Left hindlimb (tissue), 1 donor: ENCODE measurements around the gene CDK5RAP2.
"Not testable (repeated sequence)": the region's sequence is repeated elsewhere in the genome, so short reads cannot be mapped to it uniquely, and the experiment has no call there.

Experiments used
- DNase-seq: peaks from one replicate; pipeline ENCODE4 v3.0.0-alpha.2; 2018

Gene CDK5RAP2

DNA sequence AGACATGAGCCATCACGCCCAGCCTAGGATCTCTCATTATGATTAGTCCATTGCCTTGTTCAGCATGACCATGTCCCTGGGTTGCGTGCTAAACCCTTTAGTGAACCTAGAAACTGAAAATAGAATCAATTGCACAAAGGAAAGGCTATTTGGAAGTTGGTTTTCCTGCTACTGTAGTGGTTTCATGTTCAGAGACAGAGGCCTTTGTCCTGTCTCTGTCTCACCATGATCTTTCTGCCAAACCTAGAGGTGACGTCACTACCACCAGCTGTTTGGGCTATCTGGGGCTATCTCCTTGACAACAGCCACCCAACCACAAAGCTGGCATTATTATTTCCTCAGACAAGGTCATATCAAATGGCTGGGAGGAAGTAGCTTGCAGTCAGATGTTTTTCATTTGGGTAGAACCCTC, 4.0 kb upstream of the CDK5RAP2 start:
- DNase-seq: peak; percentile 57

DNA sequence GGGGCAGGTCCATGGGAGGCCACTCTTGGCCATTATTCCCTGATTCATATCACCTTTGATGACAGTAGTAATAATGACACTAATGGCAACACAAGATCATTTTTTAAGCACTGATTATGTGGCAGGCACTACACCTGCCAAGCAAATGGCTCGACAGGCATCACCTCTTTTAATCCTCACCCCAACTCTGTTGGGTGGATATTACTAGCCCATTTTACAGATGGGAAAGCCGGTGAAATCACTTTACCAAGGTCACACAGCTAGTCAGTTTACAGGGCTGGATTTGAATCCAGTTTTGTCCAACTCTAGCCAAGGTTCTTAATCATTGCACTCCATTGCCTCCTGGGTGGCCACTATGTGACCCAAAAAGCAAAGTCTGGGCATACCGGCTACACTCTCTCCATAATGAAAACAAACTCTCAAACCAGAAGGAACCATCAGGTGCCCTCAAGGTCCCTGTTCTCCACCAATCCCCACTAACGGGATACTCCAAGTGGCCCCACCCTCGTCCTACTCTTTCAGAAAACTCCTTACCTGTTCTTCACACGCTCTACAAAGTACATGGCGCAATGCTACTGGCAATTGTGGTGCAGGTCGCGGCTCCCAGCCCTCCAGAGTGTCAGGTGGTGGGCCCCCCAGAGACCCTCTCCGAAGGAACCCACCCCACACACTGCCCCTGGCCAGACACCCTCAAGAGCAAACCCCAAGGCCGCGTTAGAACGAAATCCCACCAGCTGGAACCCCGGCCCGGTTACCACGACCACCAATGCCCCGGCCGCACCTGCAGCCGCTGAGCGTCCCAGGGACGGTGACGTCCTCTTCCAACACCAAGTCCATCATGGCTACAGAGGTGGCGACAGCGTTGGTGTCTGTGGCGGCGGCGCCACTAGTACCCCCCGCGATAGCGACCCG, 572 bp downstream of the CDK5RAP2 start:
- no peak for DNase-seq

DNA sequence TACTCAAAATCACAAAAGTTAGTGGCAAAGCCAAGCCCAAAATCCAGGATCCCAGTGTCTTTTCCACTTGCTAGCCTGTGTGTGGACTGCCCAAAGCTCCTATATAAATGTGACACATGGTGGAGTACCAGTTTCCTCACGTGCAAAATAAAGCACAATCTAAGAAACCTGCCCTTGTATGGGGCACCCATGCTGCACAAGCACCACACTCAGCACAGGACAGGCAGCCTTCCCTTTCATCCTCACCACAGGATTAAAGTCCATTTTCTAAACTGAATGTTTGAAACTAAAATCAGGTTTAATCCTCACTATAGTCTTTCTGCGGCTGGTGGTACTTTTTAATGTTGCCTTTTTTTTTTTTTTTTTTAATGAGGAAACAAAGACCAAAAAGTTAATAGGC, 5.5 kb downstream of the CDK5RAP2 start:
- DNase-seq: no peak

- no peak for DNase-seq
Observed at GRCh38 chr9:120572472-120572871, 7.5 kb downstream of the CDK5RAP2 start.

DNA sequence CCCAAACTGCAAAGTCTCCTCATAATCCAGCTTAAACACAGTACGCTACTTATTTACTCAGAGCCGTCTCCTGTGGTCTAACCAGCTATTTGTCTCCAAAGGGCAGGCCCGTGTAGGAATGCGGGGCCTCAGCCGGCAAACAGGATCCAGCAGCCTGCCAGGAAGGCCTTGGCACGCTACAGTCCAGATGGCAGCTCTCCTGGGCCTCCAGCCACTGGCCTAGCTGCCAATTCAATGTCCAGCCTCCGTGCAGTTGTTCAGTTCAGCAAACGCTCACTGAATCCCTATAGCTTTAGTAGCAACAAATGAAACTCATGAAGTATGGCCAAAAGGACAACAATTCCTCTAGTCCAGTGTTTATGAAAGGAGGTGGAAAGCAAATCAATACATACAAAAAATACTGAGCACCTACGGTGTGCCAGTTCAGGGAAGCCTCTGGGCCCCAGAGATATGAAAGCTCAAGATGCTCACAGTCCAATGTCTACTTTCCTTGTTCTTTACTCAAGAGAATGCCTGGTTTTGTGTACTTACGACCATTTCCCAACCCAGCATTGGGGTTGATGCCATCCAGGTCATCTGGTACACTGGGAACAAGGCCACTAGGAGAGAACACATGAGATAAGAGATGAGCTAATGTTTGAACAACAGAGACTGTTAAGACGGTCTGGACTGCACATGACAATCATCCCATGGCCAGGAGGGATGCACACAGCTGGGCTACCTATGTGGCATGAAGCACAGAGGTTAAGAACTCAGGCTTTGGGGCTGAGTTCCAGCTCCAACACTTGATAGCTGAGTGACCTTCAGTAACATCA, 8.3 kb downstream of the CDK5RAP2 start:
- DNase-seq: peak; percentile 80

DNA sequence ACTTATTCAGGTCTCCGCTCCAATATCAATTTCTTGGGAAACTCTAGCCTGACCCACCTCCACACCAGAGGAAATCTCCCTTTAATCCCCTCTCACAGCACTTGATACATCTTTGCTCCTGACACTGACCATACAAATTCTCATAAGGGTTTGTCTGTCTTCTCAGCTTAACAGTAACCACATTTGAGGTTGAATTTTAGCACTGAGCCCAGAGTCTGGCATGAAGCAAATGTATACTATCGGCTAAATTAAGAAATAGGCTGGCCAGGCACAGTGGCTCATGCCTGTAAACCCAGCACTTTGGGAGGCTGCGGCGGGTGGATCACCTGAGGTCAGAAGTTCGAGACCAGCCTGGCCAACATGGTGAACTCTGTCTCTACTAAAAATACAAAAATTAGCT, 9.7 kb downstream of the CDK5RAP2 start:
- DNase-seq: no peak

DNA sequence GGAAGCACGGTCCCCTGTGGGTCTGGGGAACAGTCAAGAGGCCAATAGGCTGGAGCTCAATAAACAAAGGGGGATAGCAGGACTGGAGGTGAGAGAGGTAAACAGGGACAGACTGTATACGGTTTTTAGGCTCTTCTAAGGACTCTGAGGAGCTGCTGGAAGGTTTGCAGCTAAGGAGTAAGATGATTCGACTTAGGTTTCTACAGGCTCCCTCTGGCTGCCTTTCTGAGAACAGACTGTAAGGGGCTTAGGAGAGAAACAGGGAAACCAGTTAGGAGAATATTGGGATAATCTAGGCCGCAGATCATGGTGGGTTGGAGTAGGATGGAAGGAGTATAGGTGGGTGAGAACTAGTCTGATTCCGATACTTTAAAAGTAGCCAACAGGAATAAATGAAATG, 10.4 kb downstream of the CDK5RAP2 start:
- no peak for DNase-seq

GRCh38 chr9:120568816-120569215, 11.2 kb downstream of the CDK5RAP2 start:
- no peak for DNase-seq

- no peak for DNase-seq
Observed at GRCh38 chr9:120567874-120568273, 12.1 kb downstream of the CDK5RAP2 start.

- DNase-seq: no peak
Observed at GRCh38 chr9:120567081-120567480, 12.9 kb downstream of the CDK5RAP2 start.

- DNase-seq: no peak
Observed at GRCh38 chr9:120564589-120564988, 15.4 kb downstream of the CDK5RAP2 start.

GRCh38 chr9:120562861-120563443, 17.0 kb downstream of the CDK5RAP2 start:
- peak; percentile 52 for DNase-seq

DNA sequence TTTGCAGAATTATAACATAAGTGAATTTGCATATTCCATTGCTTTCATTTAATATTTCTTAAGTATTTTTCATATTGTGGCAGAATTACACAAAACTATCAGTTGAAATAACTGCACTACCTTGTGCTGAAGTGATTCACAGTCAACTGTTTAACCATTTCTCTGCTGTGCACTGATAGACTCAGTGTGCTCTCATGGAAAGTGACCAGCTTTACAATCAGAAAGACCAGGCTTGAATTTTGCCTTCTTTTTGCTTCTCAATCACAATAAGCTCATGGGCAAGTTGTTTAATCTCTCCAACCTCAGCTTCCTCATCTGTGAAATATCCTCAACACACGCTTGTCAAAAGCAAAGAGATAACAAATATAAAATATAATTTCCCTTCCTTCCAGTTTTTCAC, 18.3 kb downstream of the CDK5RAP2 start:
- no peak for DNase-seq

DNA sequence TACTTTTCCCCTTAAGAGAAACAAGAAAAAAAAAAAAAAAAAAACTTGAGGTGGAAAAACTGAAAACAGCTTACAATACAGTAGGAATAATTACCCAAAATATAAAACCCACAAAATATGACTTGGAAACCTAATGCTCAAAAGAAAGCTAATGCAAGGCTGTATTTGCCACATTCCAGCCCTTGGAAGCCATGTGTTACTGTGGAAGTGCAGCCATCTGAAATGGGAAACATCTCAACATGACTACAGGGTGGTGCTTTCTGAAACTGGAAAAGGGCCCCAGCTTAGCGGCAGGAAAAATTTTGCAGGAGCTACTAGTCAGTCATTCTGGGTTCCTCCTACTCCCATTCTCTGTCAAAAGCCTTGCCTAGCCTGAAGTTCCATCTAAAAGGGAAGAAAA, 20.4 kb downstream of the CDK5RAP2 start:
- DNase-seq: no peak

- DNase-seq: no peak
Observed at GRCh38 chr9:120558454-120558853, 21.5 kb downstream of the CDK5RAP2 start.

- no peak for DNase-seq
Observed at GRCh38 chr9:120557205-120557604, 22.8 kb downstream of the CDK5RAP2 start.

- DNase-seq: no peak
Observed at GRCh38 chr9:120556775-120557174, 23.2 kb downstream of the CDK5RAP2 start.

DNA sequence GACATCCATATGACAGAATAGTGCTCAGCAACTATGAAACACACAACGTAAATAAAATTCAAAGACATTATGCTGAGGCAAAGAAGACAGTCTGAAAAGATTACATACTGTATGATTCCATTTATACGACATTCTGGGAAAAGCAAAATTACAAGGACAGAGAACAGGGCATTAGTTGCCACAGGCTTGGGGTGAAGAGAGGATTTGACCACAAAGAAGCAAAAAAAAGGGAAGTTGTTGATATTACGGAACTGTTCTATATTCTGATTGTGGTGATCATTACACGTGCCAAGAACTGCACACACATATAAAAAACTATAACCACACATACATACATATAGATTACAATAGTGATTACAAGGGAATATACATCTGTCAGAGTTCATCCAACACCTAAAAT, 24.1 kb downstream of the CDK5RAP2 start:
- DNase-seq: no peak

GRCh38 chr9:120552210-120552704, 27.7 kb downstream of the CDK5RAP2 start:
- DNase-seq: not testable (repeated sequence)

DNA sequence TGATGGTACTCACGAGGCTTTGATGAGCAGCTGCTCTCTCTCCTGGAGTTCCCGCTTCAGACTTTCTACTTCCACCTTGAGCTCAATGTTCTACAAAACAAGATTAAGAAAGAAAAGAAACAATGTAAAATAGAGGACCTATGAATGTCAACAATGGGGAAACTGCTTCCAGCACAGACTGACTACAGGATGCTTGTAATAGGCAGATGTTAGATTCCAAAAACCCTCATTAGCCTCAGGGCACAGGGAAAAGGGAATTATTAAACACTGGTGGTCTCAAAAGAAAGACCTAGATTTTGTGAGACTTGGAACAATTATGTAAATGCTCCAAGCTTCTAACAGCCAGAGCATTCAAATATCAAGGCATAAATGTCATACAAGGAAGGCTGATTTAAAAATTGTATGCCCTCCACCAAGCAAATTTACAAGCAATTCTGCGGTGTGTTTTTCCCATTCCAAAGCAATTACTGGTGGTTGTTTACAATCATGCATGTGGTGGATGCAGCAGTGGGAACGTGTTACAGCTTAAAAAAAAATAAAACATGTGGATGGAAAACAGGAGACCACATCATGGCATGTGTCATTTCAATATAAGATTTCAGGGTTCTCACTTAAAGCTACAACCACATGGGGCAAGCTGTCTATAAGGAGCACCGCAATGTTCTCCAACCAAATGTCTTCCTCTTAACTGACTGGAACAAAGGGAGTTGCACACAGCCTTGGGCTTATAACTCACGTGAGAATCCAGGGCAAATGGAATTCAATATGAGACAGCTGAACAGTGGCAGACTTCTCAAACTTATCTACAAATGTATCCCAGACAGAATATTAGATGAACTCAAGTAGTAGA, 34.0 kb downstream of the CDK5RAP2 start:
- DNase-seq: no peak

DNA sequence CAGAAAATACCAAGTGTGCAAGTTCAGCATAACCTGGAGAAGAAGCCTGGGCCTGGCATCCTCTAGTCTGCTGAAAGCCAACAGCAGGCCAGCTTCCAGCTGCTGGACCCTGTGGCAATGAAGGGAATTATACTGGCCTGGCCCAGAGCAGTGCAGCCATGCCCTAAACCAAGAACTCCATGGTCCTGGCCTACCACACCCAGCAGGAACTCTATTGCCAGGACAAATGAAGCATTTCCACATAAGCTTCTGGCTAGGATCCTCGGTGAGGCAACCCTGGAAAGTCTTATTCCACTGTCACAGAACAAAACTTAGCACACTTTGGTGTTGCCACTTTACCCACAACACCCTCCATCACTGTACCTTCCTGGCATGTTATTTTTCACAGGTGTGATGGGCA, 35.5 kb downstream of the CDK5RAP2 start:
- no peak for DNase-seq
